Measurements from ENCODE around the gene DRAM1.
"Not testable (repeated sequence)": the region's sequence is repeated elsewhere in the genome, so short reads cannot be mapped to it uniquely, and the experiment has no call there.

DRAM1 gene

DNA sequence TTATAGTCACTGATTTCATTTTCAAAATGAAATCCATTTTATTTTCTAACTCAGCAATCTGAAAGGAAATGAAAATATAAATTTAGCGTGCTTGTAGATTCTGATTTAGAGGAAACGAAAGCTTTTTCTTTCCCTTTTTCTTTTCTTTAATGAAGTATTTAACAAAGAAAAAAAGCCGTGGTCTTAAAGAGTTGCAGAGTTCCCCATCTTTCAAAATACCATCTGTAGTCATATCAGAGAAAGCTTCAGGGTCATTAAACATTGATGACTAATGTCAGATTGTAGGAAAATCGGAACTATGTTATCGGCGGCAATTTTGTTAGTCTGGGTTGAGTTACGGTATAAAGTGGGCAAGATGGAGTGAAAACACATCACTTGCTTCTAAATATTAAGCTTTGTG lies 32.3 kb downstream of the DRAM1 start:
- peaks cover 24% of the 10 kb centered on the region for H3K36me3 ChIP-seq (ENCODE audit: control insufficient read depth, insufficient read depth, low read length)
- 100% methylated on average over 2 of the region's 7 CpGs; no CpG with 5 or more reads in 1 of the 2 experiments for WGBS, 2 experiments (ENCODE audit: insufficient coverage in 2 of 2)
- H3K9me3 ChIP-seq (ENCODE audit: control insufficient read depth, low read length): no peaks in the 10 kb centered on the region
- H3K4me1 ChIP-seq (ENCODE audit: control insufficient read depth, insufficient read depth, low read length, poor library complexity, severe bottlenecking): no peaks in the 10 kb centered on the region
- no peak overlapping the region for H3K27ac ChIP-seq (ENCODE audit: low read depth, low read length, severe bottlenecking)
- no peak overlapping the region for H3K4me3 ChIP-seq (ENCODE audit: extremely low read depth, insufficient read depth, low read length, poor library complexity, severe bottlenecking)

DNA sequence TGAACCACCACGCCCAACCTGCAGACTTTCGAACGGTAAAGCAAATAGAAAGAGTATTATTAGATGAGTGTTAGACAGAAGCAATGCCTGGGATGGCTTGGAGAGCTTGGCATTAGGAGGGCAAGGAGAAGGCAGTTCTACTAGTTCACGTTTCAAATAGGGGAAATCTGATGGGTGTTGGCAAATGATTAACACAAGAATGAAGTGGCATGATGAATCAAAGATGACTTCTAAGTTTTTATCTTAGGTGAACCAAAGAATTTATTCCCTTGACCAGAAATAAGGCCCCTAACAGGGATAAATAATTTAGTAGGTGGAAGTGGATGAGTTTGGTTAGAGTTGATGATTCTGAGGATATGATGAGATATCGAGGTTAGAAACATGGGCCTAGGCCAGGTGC lies 38.5 kb downstream of the DRAM1 start:
- 71 to 100% methylated on average over 1 to 5 of the region's 5 CpGs for WGBS, 2 experiments (ENCODE audit: insufficient coverage in 2 of 2)
- Histone ChIP-seq H3K36me3 (ENCODE audit: control insufficient read depth, insufficient read depth, low read length) (no peaks in the 10 kb centered on the region), H3K4me1 (ENCODE audit: control insufficient read depth, insufficient read depth, low read length, poor library complexity, severe bottlenecking) (no peaks in the 10 kb centered on the region), H3K27ac (ENCODE audit: low read depth, low read length, severe bottlenecking) (no peak overlapping the region), H3K4me3 (ENCODE audit: extremely low read depth, insufficient read depth, low read length, poor library complexity, severe bottlenecking) (no peak overlapping the region), H3K9me3 (ENCODE audit: control insufficient read depth, low read length) (no peaks in the 10 kb centered on the region)

DNA sequence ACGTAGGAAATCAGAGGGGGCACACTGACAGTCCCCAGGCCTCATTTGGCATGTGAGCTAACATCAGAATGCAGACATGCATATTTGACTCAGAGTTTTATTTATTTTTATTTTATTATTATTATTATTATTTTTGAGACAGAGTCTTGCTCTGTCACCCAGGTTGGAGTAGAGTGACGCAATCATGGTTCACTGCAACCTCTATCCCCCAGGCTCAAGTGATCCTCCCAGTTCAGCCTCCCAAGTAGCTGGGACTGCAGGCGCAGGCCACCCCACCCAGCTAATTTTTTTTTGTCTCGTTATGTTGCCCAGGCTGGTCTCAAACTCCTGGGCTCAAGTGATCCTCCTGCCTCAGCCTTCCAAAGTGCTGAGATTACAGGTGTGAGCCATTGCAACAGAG lies 41.4 kb downstream of the DRAM1 start:
- WGBS, 2 experiments (ENCODE audit: insufficient coverage in 2 of 2): 80% methylated on average over 1 of the region's 4 CpGs; no CpG with 5 or more reads in 1 of the 2 experiments
- H3K9me3 ChIP-seq (ENCODE audit: control insufficient read depth, low read length); H3K27ac ChIP-seq (ENCODE audit: low read depth, low read length, severe bottlenecking); H3K4me3 ChIP-seq (ENCODE audit: extremely low read depth, insufficient read depth, low read length, poor library complexity, severe bottlenecking); H3K4me1 ChIP-seq (ENCODE audit: control insufficient read depth, insufficient read depth, low read length, poor library complexity, severe bottlenecking): not testable (repeated sequence)
- peaks cover 15% of the 10 kb centered on the region for H3K36me3 ChIP-seq (ENCODE audit: control insufficient read depth, insufficient read depth, low read length)

DNA sequence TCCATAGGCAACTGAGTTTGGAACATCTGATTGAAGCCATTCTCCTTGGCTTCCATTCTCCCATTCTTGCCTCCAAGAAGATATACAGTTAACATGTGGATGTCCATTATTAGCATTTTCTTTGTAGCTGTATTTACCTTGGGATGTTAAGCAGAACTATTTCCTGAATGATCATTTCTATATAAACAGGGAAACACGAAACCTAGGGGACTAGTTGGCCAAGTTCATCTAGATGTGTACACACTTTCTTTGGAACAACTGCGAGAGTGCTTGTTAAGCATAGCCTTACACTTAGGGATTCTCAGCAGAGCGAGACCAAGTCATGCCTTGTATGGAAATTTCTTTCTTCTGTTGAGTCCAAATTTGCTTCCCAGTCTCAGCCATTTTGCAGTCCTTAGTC lies 42.1 kb downstream of the DRAM1 start:
- H3K9me3 ChIP-seq (ENCODE audit: control insufficient read depth, low read length): no peaks in the 10 kb centered on the region
- H3K4me3 ChIP-seq (ENCODE audit: extremely low read depth, insufficient read depth, low read length, poor library complexity, severe bottlenecking): no peak overlapping the region
- no peaks in the 10 kb centered on the region for H3K4me1 ChIP-seq (ENCODE audit: control insufficient read depth, insufficient read depth, low read length, poor library complexity, severe bottlenecking)
- H3K27ac ChIP-seq (ENCODE audit: low read depth, low read length, severe bottlenecking): no peak overlapping the region
- peaks cover 15% of the 10 kb centered on the region for H3K36me3 ChIP-seq (ENCODE audit: control insufficient read depth, insufficient read depth, low read length)
- WGBS, 2 experiments (ENCODE audit: insufficient coverage in 2 of 2): 86 to 94% methylated on average over 3 of the region's 3 CpGs

DNA sequence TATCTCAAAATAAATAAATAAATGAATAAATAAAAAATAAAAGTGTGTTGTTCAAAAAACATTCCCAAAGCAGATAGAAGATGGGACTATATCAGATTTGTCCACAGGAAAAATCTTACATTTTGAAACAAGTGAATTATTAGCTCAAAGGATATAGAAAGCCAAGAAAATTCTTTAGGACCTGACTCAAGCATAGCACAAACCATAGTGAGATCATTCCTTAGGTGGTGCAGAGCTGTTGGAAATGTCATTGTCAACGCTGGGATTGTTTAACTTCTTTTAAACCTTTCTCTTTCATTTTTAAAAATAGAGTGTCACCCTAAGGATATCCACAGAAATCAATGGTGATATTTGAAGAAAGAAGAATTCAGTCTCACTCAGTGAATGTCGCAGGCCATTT lies 43.5 kb downstream of the DRAM1 start:
- 71% methylated on average over 1 of the region's 2 CpGs; no CpG with 5 or more reads in 1 of the 2 experiments for WGBS, 2 experiments (ENCODE audit: insufficient coverage in 2 of 2)
- no peak overlapping the region for H3K4me3 ChIP-seq (ENCODE audit: extremely low read depth, insufficient read depth, low read length, poor library complexity, severe bottlenecking)

DNA sequence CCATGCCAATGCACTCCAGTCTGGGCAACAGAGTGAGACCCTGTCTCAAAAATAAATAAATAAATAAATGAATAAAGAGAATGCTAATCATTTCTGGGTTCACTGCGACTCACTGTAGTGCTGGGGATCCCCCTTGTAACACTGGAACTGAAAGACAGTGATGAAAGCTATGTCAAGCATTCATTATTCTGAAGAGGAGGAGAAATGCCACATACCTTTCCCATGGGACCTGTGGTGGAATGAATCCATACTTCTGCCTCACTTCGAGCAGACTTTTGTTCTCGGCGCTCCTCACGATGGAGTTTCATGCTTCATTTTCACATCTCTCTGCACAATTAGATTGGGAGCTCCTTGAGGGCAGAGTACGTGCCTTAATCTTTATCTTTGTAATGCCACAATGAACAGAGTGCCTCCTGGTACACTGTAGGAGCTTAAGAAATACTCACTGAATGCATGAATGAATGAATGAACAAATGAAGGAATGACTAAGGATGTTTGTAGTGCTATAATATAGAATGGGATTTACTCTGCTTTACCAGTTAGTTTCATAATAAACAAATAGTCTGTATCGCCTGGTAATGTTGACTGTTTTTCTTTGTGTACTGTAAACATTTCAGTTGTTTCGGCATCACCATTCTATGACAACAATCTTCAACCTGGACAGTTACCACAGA lies 45.8 kb downstream of the DRAM1 start:
- no peak overlapping the region for H3K27ac ChIP-seq (ENCODE audit: low read depth, low read length, severe bottlenecking)
- WGBS, 2 experiments (ENCODE audit: insufficient coverage in 2 of 2): 93 to 100% methylated on average over 4 to 5 of the region's 8 CpGs

More for the DNA sequence above, 43.5 kb downstream of the DRAM1 start:
- peaks cover 15% of the 10 kb centered on the region for H3K36me3 ChIP-seq (ENCODE audit: control insufficient read depth, insufficient read depth, low read length)
- H3K9me3 ChIP-seq (ENCODE audit: control insufficient read depth, low read length): no peaks in the 10 kb centered on the region
- H3K4me1 ChIP-seq (ENCODE audit: control insufficient read depth, insufficient read depth, low read length, poor library complexity, severe bottlenecking): no peaks in the 10 kb centered on the region
- no peak overlapping the region for H3K27ac ChIP-seq (ENCODE audit: low read depth, low read length, severe bottlenecking)

DNA sequence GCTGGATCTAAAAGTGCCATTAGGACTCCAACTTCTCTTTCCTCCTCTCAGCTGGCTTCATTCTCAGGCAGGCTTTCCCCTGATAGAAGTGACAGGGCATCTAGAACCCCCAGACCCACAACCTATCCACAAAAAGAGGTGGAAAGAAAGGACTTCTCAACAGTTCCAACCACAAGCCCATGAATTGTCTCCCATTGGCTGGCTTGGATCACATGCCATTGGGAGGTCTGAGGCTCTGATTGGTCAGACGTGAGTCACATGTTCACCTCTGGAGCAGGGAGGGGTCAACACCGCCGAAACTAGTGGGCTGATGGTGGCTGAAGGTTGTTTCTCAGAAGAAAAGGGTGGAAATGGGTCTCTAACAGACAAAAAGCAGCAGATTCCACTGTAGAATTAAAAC lies 47.2 kb downstream of the DRAM1 start:
- Histone ChIP-seq H3K4me1 (ENCODE audit: control insufficient read depth, insufficient read depth, low read length, poor library complexity, severe bottlenecking) (no peaks in the 10 kb centered on the region), H3K4me3 (ENCODE audit: extremely low read depth, insufficient read depth, low read length, poor library complexity, severe bottlenecking) (no peak overlapping the region), H3K36me3 (ENCODE audit: control insufficient read depth, insufficient read depth, low read length) (peaks cover 15% of the 10 kb centered on the region), H3K9me3 (ENCODE audit: control insufficient read depth, low read length) (no peaks in the 10 kb centered on the region), H3K27ac (ENCODE audit: low read depth, low read length, severe bottlenecking) (peak overlapping the region; percentile 68)
- WGBS, 2 experiments (ENCODE audit: insufficient coverage in 2 of 2): 100% methylated on average over 1 to 3 of the region's 3 CpGs

More for the DNA sequence above, 45.8 kb downstream of the DRAM1 start:
- H3K9me3 ChIP-seq (ENCODE audit: control insufficient read depth, low read length): no peaks in the 10 kb centered on the region
- H3K36me3 ChIP-seq (ENCODE audit: control insufficient read depth, insufficient read depth, low read length): peaks cover 15% of the 10 kb centered on the region
- no peaks in the 10 kb centered on the region for H3K4me1 ChIP-seq (ENCODE audit: control insufficient read depth, insufficient read depth, low read length, poor library complexity, severe bottlenecking)
- H3K4me3 ChIP-seq (ENCODE audit: extremely low read depth, insufficient read depth, low read length, poor library complexity, severe bottlenecking): no peak overlapping the region

DNA sequence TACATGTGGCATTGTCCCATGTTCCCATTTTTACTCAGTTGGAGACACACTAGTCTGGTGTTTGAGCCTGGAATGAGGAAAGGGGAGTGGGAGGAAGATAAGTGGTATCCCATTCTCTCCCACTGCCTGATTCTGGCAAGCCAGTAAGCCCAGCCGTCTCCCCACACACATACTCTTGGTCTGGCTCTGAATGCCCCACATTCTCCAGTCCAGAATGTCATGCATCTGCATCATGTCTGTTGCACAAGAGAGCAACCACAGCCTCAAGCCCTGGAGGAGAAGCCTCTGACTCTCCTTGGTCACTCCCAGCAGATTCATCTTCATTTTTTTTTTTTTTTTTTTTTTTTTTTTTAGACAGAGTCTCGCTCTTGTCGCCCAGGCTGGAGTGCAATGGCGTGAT lies 48.0 kb downstream of the DRAM1 start:
- Histone ChIP-seq H3K27ac (ENCODE audit: low read depth, low read length, severe bottlenecking) (peak overlapping the region; percentile 68), H3K4me1 (ENCODE audit: control insufficient read depth, insufficient read depth, low read length, poor library complexity, severe bottlenecking) (no peaks in the 10 kb centered on the region), H3K36me3 (ENCODE audit: control insufficient read depth, insufficient read depth, low read length) (peaks cover 15% of the 10 kb centered on the region), H3K4me3 (ENCODE audit: extremely low read depth, insufficient read depth, low read length, poor library complexity, severe bottlenecking) (no peak overlapping the region), H3K9me3 (ENCODE audit: control insufficient read depth, low read length) (no peaks in the 10 kb centered on the region)
- WGBS, 2 experiments (ENCODE audit: insufficient coverage in 2 of 2): 88 to 96% methylated on average over 1 to 3 of the region's 4 CpGs

DNA sequence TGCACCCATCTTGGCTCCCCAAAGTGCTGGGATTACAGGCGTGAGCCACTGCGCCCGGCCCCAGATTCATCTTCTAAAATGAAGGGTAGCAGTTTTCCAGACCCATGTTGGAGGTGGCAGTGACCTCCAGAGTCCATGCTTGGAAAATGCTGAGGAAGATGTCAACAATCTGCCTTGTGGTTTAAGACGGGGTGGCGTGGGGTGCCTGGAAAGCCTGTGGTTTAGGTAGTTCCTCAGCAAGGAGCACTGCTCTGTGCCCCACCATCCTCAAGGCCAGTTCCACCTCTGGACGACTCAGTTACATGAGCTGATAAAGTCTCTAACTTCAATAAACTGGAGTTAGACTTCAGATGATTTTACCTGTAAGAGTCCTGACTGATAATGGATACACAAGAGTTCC lies 48.6 kb downstream of the DRAM1 start:
- Histone ChIP-seq H3K9me3 (ENCODE audit: control insufficient read depth, low read length) (no peaks in the 10 kb centered on the region), H3K4me1 (ENCODE audit: control insufficient read depth, insufficient read depth, low read length, poor library complexity, severe bottlenecking) (no peaks in the 10 kb centered on the region), H3K36me3 (ENCODE audit: control insufficient read depth, insufficient read depth, low read length) (peaks cover 15% of the 10 kb centered on the region), H3K4me3 (ENCODE audit: extremely low read depth, insufficient read depth, low read length, poor library complexity, severe bottlenecking) (no peak overlapping the region), H3K27ac (ENCODE audit: low read depth, low read length, severe bottlenecking) (no peak overlapping the region)
- 95 to 97% methylated on average over 5 to 6 of the region's 6 CpGs for WGBS, 2 experiments (ENCODE audit: insufficient coverage in 2 of 2)

DNA sequence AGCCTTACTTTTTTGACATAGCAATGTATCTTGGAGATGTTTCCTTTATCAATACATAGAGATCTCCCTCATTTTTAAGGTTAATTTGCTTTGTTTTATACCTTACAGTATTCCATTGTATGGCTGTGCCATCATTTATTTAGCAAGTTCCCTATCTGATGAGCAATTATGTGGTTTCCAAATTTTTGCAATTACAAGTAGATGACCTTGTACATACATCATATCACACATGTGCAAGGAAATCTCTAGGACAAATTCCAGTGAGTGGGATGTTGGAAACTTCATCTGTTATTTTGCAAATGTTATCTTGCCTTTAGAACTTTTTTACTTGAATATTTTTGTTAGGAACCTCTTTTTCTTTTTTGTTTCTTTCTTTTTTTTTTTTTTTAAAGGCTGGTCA lies 49.7 kb downstream of the DRAM1 start:
- Histone ChIP-seq H3K36me3 (ENCODE audit: control insufficient read depth, insufficient read depth, low read length) (peaks cover 10% of the 10 kb centered on the region), H3K4me3 (ENCODE audit: extremely low read depth, insufficient read depth, low read length, poor library complexity, severe bottlenecking) (no peak overlapping the region), H3K9me3 (ENCODE audit: control insufficient read depth, low read length) (no peaks in the 10 kb centered on the region), H3K27ac (ENCODE audit: low read depth, low read length, severe bottlenecking) (no peak overlapping the region), H3K4me1 (ENCODE audit: control insufficient read depth, insufficient read depth, low read length, poor library complexity, severe bottlenecking) (no peaks in the 10 kb centered on the region)

DNA sequence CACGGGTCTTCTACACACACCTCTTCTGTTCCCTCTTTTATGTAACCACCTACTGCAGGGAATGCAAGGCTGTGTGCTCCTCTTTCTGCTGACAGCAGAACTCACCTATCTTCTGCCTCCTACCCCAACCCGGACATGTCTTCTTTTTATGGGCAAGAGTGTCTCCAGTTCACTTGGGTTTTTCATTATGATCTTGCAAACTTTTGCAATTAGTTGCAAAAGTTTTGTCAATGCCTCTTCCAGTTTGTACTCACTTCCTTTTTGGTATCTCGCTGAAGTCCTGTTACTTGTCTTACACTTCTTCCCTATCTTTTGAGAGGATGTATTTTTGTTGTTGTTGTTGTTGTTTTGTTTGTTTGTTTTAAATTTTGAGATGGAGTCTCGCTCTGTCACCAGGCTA lies 50.6 kb downstream of the DRAM1 start:
- Histone ChIP-seq H3K9me3 (ENCODE audit: control insufficient read depth, low read length) (no peaks in the 10 kb centered on the region), H3K4me3 (ENCODE audit: extremely low read depth, insufficient read depth, low read length, poor library complexity, severe bottlenecking) (no peak overlapping the region), H3K27ac (ENCODE audit: low read depth, low read length, severe bottlenecking) (no peak overlapping the region), H3K36me3 (ENCODE audit: control insufficient read depth, insufficient read depth, low read length) (peaks cover 7% of the 10 kb centered on the region), H3K4me1 (ENCODE audit: control insufficient read depth, insufficient read depth, low read length, poor library complexity, severe bottlenecking) (no peaks in the 10 kb centered on the region)
- 82 to 90% methylated on average over 2 to 3 of the region's 4 CpGs for WGBS, 2 experiments (ENCODE audit: insufficient coverage in 2 of 2)
